Thoracic aorta (tissue), 2 donors: ENCODE measurements around the gene KAZN. TPM values are rescaled to one million over a fixed set of nuclear protein-coding genes. Genes with fewer than 3 reads are reported as not detected.

Source experiments
- ATAC-seq: fragments of 150-250 bp; one replicate; pipeline ENCODE4 v1.8.0; 2017; ENCODE audit warnings: low read depth; ENCODE audit not compliant: insufficient number of reproducible peaks, low FRiP score
- DNase-seq: peaks from one replicate; pipeline ENCODE4 v3.0.0-alpha.2; 2020; ENCODE audit warnings: low spot score
- H3K27ac ChIP-seq, 2 donors: fragments of 200-600 bp; sonication (generic); 1 replicate in 1 of 2; 2 replicates in 1 of 2; pipeline ENCODE4 v1.5.1; 2016; ENCODE audit warnings: mild to moderate bottlenecking in 2 of 2, moderate library complexity in 2 of 2
- H3K27me3 ChIP-seq: fragments of 200-600 bp; sonication (generic); replicated peaks from 2 replicates; pipeline ENCODE4 v1.6.0; 2016; ENCODE audit warnings: mild to moderate bottlenecking; ENCODE audit not compliant: insufficient read depth
- H3K36me3 ChIP-seq: fragments of 200-600 bp; sonication (generic); one replicate; pipeline ENCODE4 v1.5.1; 2016
- H3K4me1 ChIP-seq, 2 donors: fragments of 200-600 bp; sonication (generic); 1 replicate in 1 of 2; 2 replicates in 1 of 2; pipeline versions ENCODE4 v1.5.1 to v1.6.0; 2016; ENCODE audit warnings: low read depth in 2 of 2, mild to moderate bottlenecking in 1 of 2; ENCODE audit not compliant: control insufficient read depth in 1 of 2
- H3K4me3 ChIP-seq: fragments of 200-600 bp; sonication (generic); 2 replicates; pipeline ENCODE4 v1.5.1; 2016; ENCODE audit warnings: mild to moderate bottlenecking
- H3K9me3 ChIP-seq: fragments of 200-600 bp; sonication (generic); 2 replicates; pipeline ENCODE4 v1.5.1; 2016
- CTCF ChIP-seq: fragments of 200-600 bp; sonication (generic); IDR thresholded peaks from one replicate; pipeline ENCODE4 v1.5.1; 2019; ENCODE audit warnings: antibody characterized with exemption
- total RNA-seq, 2 donors: library from RNA; depleted of rRNA; stranded (reverse); fragments of >200 nt; gene quantifications; one replicate each; pipeline versions ENCODE4 v1.1.0 to v1.2.3, GENCODE V29; 2016

Gene KAZN
- total RNA-seq, 2 donors from 2014 or later, result 17.4 to 30.3 TPM

GRCh38 chr1:14844923-14845617 lies 246.6 kb downstream of the KAZN start:
- ATAC-seq, result no peak
- Histone ChIP-seq H3K9me3 (peaks cover 20% of the 10 kb centered on the region), H3K36me3 (no peaks in the 10 kb centered on the region), H3K4me1 (no peaks in the 10 kb centered on the region), H3K4me3 (no peak overlapping the region), H3K27ac (no peak overlapping the region), H3K27me3 (no peaks in the 10 kb centered on the region)
- no peak for DNase-seq
- TF ChIP-seq CTCF, result no peak

DNA sequence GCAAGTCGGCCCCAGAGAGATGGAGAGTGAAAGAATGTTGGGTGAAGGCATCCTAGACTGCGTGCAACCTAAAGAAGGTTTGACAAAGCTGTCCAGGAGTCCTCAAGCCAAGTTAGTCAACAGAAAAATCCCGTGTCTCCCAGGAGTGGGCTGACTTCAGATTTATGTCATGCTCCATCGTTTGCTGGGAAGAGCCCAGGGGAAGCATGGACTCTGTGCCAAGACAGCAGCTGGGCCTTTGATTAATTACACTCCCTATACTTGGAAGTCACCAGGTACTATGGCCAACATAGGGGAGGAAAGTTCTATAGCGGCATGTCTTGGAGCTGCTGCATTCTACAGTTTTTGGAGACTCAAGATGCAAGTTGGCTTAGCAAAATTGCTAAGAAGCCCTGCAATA lies 247.4 kb downstream of the KAZN start:
- no peak overlapping the region for H3K27ac ChIP-seq
- no peak for ATAC-seq
- no peaks in the 10 kb centered on the region for H3K36me3 ChIP-seq
- H3K27me3 ChIP-seq, result no peaks in the 10 kb centered on the region
- DNase-seq, result no peak
- H3K4me3 ChIP-seq, result no peak overlapping the region
- H3K4me1 ChIP-seq, result no peaks in the 10 kb centered on the region
- no peak for TF ChIP-seq CTCF
- peaks cover 20% of the 10 kb centered on the region for H3K9me3 ChIP-seq

DNA sequence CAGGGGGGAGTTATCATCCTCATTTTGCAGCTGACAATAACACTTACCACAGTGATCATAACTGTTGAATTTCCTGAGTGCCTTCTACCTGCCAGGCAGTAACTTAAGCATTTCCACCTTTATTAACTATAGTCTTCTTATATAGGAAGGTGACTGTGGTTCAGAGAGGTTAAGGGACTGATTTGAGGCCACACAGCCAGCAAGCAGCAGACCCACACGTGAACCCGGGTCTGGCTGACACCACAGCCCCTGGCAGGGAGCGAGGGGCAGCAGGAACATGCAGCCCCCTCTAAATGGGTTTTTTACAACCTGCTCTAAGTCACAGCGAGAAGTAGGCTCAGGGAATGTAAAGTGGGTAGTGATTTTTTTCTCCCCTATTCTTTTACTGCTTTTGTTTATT lies 248.2 kb downstream of the KAZN start:
- H3K36me3 ChIP-seq, result no peaks in the 10 kb centered on the region
- ATAC-seq (no peak), DNase-seq (no peak)

DNA sequence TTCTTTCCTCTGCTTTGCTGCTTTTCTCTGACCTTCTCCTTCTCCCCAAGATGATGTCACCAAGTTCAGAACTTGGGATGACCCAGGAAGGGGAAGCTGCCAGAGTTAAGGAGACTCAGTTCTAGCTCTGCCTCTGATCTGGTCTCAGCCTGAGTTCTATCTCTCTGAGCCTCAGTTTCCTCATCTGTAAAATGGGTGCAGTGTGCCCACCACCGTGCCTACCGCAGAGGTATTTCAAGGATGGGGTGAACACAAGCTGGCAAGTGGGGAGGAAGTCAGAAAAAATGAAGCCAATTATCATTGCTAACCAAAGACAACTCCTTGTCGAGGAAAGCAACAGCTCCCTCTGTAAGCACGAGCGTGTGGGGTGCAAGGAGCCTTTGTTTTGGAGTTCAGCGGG lies 249.7 kb downstream of the KAZN start:
- H3K27ac ChIP-seq, result no peak overlapping the region
- TF ChIP-seq CTCF, result no peak
- peaks cover under 1% of the 10 kb centered on the region for H3K9me3 ChIP-seq

More for the DNA sequence above, 248.2 kb downstream of the KAZN start:
- H3K27ac ChIP-seq, result no peak overlapping the region
- no peaks in the 10 kb centered on the region for H3K4me1 ChIP-seq
- TF ChIP-seq CTCF, result no peak
- H3K27me3 ChIP-seq, result no peaks in the 10 kb centered on the region
- peaks cover 15% of the 10 kb centered on the region for H3K9me3 ChIP-seq
- H3K4me3 ChIP-seq, result no peak overlapping the region

DNA sequence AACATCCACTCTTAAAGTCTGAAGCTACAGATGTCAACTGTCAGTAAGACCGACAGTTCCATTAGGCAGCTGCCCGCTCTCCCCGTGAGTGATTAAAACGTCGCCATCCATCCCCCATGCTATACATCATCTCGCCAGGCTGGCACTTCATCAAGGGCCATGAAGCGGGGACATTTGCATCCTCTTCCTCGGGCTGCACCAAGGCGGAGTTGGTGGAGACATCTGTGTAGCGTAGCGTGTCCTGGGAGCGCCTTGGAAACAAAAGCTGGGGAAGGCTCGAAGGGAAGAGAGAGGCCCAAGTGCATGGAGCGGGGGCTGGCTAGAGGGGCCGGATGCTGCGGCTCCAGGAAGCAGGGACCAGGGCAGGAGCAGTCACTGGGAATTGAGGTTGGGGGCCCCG lies 250.1 kb downstream of the KAZN start:
- no peak for ATAC-seq
- no peaks in the 10 kb centered on the region for H3K9me3 ChIP-seq
- no peak overlapping the region for H3K27ac ChIP-seq
- H3K4me3 ChIP-seq, result no peak overlapping the region
- H3K27me3 ChIP-seq, result no peaks in the 10 kb centered on the region
- H3K4me1 ChIP-seq, result no peaks in the 10 kb centered on the region
- DNase-seq, result no peak
- no peak for TF ChIP-seq CTCF
- no peaks in the 10 kb centered on the region for H3K36me3 ChIP-seq

More for the DNA sequence above, 249.7 kb downstream of the KAZN start:
- Histone ChIP-seq H3K36me3 (no peaks in the 10 kb centered on the region), H3K4me1 (no peaks in the 10 kb centered on the region), H3K4me3 (no peak overlapping the region), H3K27me3 (no peaks in the 10 kb centered on the region)
- ATAC-seq (no peak), DNase-seq (no peak)
